Tibial artery (tissue), 4 donors: ENCODE results near the gene UNC13D.

Experiments
- DNase-seq, 2 donors: peaks; one replicate each; pipeline ENCODE4 v3.0.0-alpha.2; 2019
- H3K27ac ChIP-seq, 2 donors: fragments of 200-600 bp; sonication (generic) in 1 of 2; 1 replicate in 1 of 2; 2 replicates in 1 of 2; pipeline ENCODE4 v1.5.1; 2018 to 2019; ENCODE audit warnings: mild to moderate bottlenecking in 1 of 2
- H3K27me3 ChIP-seq, 2 donors: fragments of 200-600 bp; sonication (generic) in 1 of 2; one replicate each; pipeline versions ENCODE4 v1.5.1 to v1.6.0; 2016 to 2019
- H3K36me3 ChIP-seq, 3 donors: fragments of 200-600 bp; sonication (generic) in 2 of 3; one replicate each; pipeline ENCODE4 v1.5.1; 2016 to 2019; ENCODE audit warnings: mild to moderate bottlenecking in 2 of 3
- H3K4me1 ChIP-seq, 4 donors: fragments of 200-600 bp; sonication (generic) in 2 of 4; 1 replicate in 3 of 4; 2 replicates in 1 of 4; pipeline ENCODE4 v1.5.1; 2016 to 2019
- H3K4me3 ChIP-seq, 2 donors: fragments of 200-600 bp; sonication (generic) in 1 of 2; 1 replicate in 1 of 2; 2 replicates in 1 of 2; pipeline ENCODE4 v1.5.1; 2018 to 2019; ENCODE audit warnings: mild to moderate bottlenecking in 2 of 2
- H3K9me3 ChIP-seq, 3 donors: fragments of 200-600 bp; sonication (generic) in 1 of 3; one replicate each; pipeline ENCODE4 v1.5.1; 2016 to 2019
- CTCF ChIP-seq, 2 experiments: fragments of 200-600 bp in 1 of 2; fragments of 450-650 bp in 1 of 2; IDR thresholded peaks; one replicate each; pipeline ENCODE4 v1.5.1; 2017 to 2019; ENCODE audit warnings: antibody characterized with exemption in 2 of 2, mild to moderate bottlenecking in 1 of 2, moderate library complexity in 1 of 2
- intact Hi-C: fragments of 100-400 bp; cut with DNase I; formaldehyde crosslinking; loops from one replicate; pipeline ENCODE4 v1.15.0; 2023; ENCODE audit warnings: low total_unique reads

UNC13D gene

DNA sequence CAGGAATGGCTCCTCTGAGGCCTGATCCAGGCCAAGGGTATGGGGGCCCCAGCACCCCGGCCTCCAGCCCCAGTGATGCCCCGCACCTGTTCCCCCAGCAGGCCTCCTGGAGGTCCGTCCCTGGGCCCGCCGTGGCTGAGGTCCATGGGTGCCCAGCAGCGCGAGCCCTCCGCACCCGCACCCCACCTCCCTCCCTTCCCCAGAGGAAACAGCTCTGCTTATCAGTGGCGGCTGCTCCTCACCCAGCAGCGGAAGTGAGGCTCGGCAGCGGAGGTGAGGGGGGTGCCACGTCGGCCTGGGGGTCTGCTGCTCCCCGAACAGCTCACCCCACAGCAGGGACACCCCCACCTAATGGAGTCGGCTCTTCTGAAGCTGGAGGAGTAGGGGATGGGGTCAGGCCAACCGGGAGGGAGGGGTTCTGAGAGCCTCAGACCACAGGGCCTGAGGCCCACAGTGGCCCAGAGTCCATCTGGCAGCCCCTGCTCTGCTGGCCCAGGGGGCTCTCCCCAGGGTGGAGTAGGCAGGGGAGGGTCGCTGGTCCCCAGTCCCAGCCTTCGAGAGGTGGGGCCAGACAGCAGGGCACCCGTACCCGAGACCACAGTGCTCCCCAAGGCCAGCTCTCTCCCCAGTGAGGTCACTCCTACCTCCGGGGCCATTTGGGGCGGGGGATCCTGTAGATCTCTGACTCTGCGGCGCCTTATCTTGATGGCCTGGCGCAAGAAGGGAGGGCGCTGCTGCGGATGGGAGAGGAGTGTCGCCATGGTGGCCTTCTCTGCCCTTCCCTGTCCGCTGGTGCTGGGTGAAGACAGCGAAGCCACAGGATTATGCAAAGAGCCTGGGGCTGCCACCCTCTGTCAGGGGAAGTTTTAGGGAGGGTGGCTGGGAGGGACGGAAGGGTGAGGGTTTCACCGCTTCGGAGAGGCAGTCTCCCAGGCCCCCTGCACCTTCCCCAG lies at the start of gene UNC13D:
TSS of gene UNC13D (minus strand) at position 828 of the 953 bp plus-strand sequence. CDS start at position 761, 67 bp downstream.
- peaks cover 0 to 50% (median 26%) of the 10 kb centered on the region in 4 donors for H3K4me1 ChIP-seq

DNA sequence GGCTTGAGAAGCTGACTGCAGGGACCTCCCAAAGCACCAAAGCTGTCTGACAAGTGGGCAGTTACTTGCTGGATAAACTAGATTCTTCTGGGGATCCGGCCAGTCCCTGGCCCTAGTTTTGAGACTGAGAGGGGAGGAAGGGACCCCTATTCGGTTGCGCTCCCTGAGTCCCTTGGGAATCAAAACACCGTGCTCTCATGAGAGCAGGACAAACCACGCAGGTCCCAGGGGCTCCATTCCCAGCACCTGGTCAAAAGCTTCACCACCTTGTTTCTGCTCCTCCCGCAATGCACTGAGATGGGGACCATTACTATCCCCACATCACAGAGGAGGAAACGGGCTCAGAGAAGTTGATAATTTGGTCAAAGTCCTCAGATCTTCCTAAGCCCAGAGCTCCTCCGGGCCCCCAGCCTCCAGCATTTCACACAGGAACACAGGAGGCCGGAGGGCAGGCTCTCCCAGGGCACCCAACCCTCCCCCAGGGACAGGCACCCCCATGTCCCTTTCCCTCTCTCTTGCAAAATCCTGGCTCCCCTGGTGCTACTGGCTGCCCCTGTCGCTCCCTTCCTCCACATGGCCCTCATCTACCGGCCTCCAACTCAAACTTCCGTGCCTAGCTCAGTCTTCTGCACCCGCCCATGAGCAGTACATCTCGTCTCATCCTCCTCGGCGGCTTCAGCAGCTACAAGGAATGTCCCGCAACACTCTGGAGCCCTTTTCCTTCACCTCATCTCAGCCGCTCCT lies 49.3 kb upstream of the UNC13D start:
- no peak overlapping the region for H3K27ac ChIP-seq
- H3K4me3 ChIP-seq, result no peak overlapping the region
- intact Hi-C loops, result loop anchor here (5.0 kb wide), 1 partner anchor 131 kb away; no protein-coding TSS in a partner anchor

More for the DNA sequence above, at the start of gene UNC13D:
- TF ChIP-seq CTCF (IDR thresholded peaks at IDR 0.05), result no peak
- Histone ChIP-seq H3K9me3 (no peaks in the 10 kb centered on the region), H3K4me3 (peak within 1 kb of the TSS in 1 of 2 donors; percentile 5), H3K27me3 (no peaks in the 10 kb centered on the region), H3K27ac (peak within 1 kb of the TSS; percentile 86), H3K36me3 (peaks cover 30 to 62% (median 44%) of the 10 kb centered on the region in 3 donors)
- intact Hi-C loops, result loop anchor here (5.0 kb wide), 1 partner anchor 43 kb away; no protein-coding TSS in a partner anchor
- DNase-seq, result no peak

GRCh38 chr17:75892556-75893224 lies 48.5 kb upstream of the UNC13D start:
- H3K36me3 ChIP-seq, result peaks cover 0 to 49% (median 29%) of the 10 kb centered on the region in 3 donors
- no peaks in the 10 kb centered on the region for H3K27me3 ChIP-seq
- H3K4me3 ChIP-seq, result no peak overlapping the region
- peaks cover 0 to 32% (median 21%) of the 10 kb centered on the region in 4 donors for H3K4me1 ChIP-seq
- H3K27ac ChIP-seq, result no peak overlapping the region
- no peaks in the 10 kb centered on the region for H3K9me3 ChIP-seq
- intact Hi-C loops, result loop anchor here (5.0 kb wide), 1 partner anchor 130 kb away; no protein-coding TSS in a partner anchor
- no peak for TF ChIP-seq CTCF (IDR thresholded peaks at IDR 0.05)
- DNase-seq, result no peak

More for the DNA sequence above, 49.3 kb upstream of the UNC13D start:
- H3K9me3 ChIP-seq, result no peaks in the 10 kb centered on the region
- no peaks in the 10 kb centered on the region for H3K27me3 ChIP-seq
- peaks cover 0 to 32% (median 21%) of the 10 kb centered on the region in 4 donors for H3K4me1 ChIP-seq
- TF ChIP-seq CTCF (IDR thresholded peaks at IDR 0.05), result no peak
- H3K36me3 ChIP-seq, result peaks cover 0 to 52% (median 33%) of the 10 kb centered on the region in 3 donors
- no peak for DNase-seq

- DNase-seq, result no peak
- peaks cover 0 to 49% (median 29%) of the 10 kb centered on the region in 3 donors for H3K36me3 ChIP-seq
- no peak for TF ChIP-seq CTCF (IDR thresholded peaks at IDR 0.05)
- peaks cover 0 to 24% (median 17%) of the 10 kb centered on the region in 4 donors for H3K4me1 ChIP-seq
- no peaks in the 10 kb centered on the region for H3K9me3 ChIP-seq
- no peak overlapping the region for H3K4me3 ChIP-seq
- intact Hi-C loops, result loop anchor here (5.0 kb wide), 1 partner anchor 130 kb away; no protein-coding TSS in a partner anchor
- no peak overlapping the region for H3K27ac ChIP-seq
- no peaks in the 10 kb centered on the region for H3K27me3 ChIP-seq
Measured at GRCh38 chr17:75891605-75892555, 47.7 kb upstream of the UNC13D start.
